Endothelial cell of umbilical vein (primary cell): ENCODE measurements around the gene ZNF557. TPM values are rescaled to one million over a fixed set of nuclear protein-coding genes. Genes with fewer than 3 reads are reported as not detected.

Source experiments
- BruUV-seq: library from RNA; stranded (reverse); fragments of 400-500 nt; replicated peaks from 2 replicates; lab custom pipeline; 2021; lab: Mats Ljungman, UMichigan
- CTCF ChIA-PET: fragments of 300-600, 350-600 bp; sonication (Branson Sonifier 250); formaldehyde crosslinking; loops from one replicate; lab custom pipeline; 2021; ENCODE audit warnings: antibody characterized with exemption, inconsistent platforms; lab: Charles Lee
- POLR2A ChIA-PET: fragments of 300-600, 350-600 bp; sonication (Branson Sonifier 250); formaldehyde crosslinking; loops from one replicate; lab custom pipeline; 2021; ENCODE audit warnings: antibody characterized with exemption, inconsistent platforms; lab: Charles Lee
- DNase-seq: peaks from one replicate; pipeline ENCODE4 v3.0.0-alpha.2; 2011; ENCODE audit warnings: low read depth, low spot score
- FAIRE-seq: peaks from 2 replicates; lab custom pipeline; 2011; peaks lifted over from hg19 to GRCh38; lab: Jason Lieb, UNC
- H2AFZ ChIP-seq: 2 replicates; pipeline ENCODE4 v1.6.0; 2012; ENCODE audit warnings: low read depth, low read length, control low read depth, inconsistent platforms
- H3K27ac ChIP-seq: 2 replicates; pipeline ENCODE4 v1.5.1; 2011; ENCODE audit warnings: low read depth, mild to moderate bottlenecking, control low read depth, low read length, moderate library complexity; ENCODE audit not compliant: insufficient read depth
- H3K27me3 ChIP-seq, 2 experiments: 2 replicates each; pipeline versions ENCODE4 v1.6.0 to v1.6.1; 2011; ENCODE audit warnings: low read length in 2 of 2, mixed read lengths in 1 of 2; ENCODE audit not compliant: control insufficient read depth in 2 of 2, insufficient read depth in 2 of 2
- H3K36me3 ChIP-seq, 2 experiments: 2 replicates in 1 of 2; 3 replicates in 1 of 2; pipeline ENCODE4 v1.5.1; 2011; ENCODE audit warnings: low read length in 2 of 2, mild to moderate bottlenecking in 1 of 2, moderate library complexity in 1 of 2; ENCODE audit not compliant: control insufficient read depth in 2 of 2, insufficient read depth in 2 of 2; ENCODE audit errors: extremely low read depth in 1 of 2
- H3K4me1 ChIP-seq: 3 replicates; pipeline ENCODE4 v1.5.1; 2011; ENCODE audit warnings: mild to moderate bottlenecking, low read length; ENCODE audit not compliant: control insufficient read depth, insufficient read depth; ENCODE audit errors: extremely low read depth
- H3K4me2 ChIP-seq: 2 replicates; pipeline ENCODE4 v1.6.1; 2011; ENCODE audit warnings: low read length, control low read depth, mixed read lengths; ENCODE audit not compliant: insufficient read depth
- H3K4me3 ChIP-seq, 3 experiments: fragments of 200-600 bp in 1 of 3; sonication (generic), shearing (Covaris generic) in 1 of 3; replicated peaks in 1 of 3; 2 replicates each; pipeline ENCODE4 v1.5.1; 2011 to 2016; ENCODE audit warnings: control low read depth in 3 of 3, low read length in 3 of 3, mild to moderate bottlenecking in 2 of 3, inconsistent platforms in 1 of 3, low read depth in 1 of 3, moderate library complexity in 1 of 3; ENCODE audit not compliant: insufficient read depth in 1 of 3
- H3K79me2 ChIP-seq: 2 replicates; pipeline ENCODE4 v1.6.0; 2012; ENCODE audit warnings: low read length, inconsistent platforms; ENCODE audit not compliant: control insufficient read depth, insufficient read depth
- H3K9ac ChIP-seq: replicated peaks from 2 replicates; pipeline ENCODE3; 2011; ENCODE audit warnings: low read length, control low read depth; ENCODE audit not compliant: insufficient read depth; ENCODE audit errors: extremely low read depth
- H3K9me1 ChIP-seq: replicated peaks from 3 replicates; pipeline ENCODE4 v1.6.0; 2011; ENCODE audit warnings: mild to moderate bottlenecking, low read length; ENCODE audit not compliant: control insufficient read depth, insufficient read depth; ENCODE audit errors: extremely low read depth
- H3K9me3 ChIP-seq: replicated peaks from 2 replicates; pipeline ENCODE4 v1.5.1; 2012; ENCODE audit warnings: low read length, inconsistent platforms; ENCODE audit not compliant: control insufficient read depth, insufficient read depth
- H4K20me1 ChIP-seq: replicated peaks from 2 replicates; pipeline ENCODE3; 2011; ENCODE audit warnings: mild to moderate bottlenecking, low read length; ENCODE audit not compliant: control insufficient read depth, insufficient read depth; ENCODE audit errors: extremely low read depth
- CTCF ChIP-seq, 2 donors: IDR thresholded peaks; 1 replicate in 1 of 2; 2 replicates in 1 of 2; pipeline ENCODE4 v1.5.1; 2011; ENCODE audit warnings: low read length in 2 of 2, mild to moderate bottlenecking in 2 of 2, moderate library complexity in 2 of 2, control low read depth in 1 of 2, inconsistent platforms in 1 of 2, low read depth in 1 of 2; ENCODE audit not compliant: insufficient read depth in 1 of 2; ENCODE audit errors: extremely low read depth in 1 of 2
- EZH2 ChIP-seq: IDR thresholded peaks from 2 replicates; pipeline ENCODE4 v1.6.1; 2012; ENCODE audit warnings: borderline replicate concordance, low read depth, mild to moderate bottlenecking, moderate library complexity, low read length, inconsistent platforms; ENCODE audit not compliant: severe bottlenecking
- FOS ChIP-seq: IDR thresholded peaks from 2 replicates; pipeline ENCODE4 v1.6.1; 2011; ENCODE audit warnings: mild to moderate bottlenecking, low read length, moderate library complexity, borderline replicate concordance; ENCODE audit not compliant: insufficient read depth
- GATA2 ChIP-seq: IDR thresholded peaks from 2 replicates; pipeline ENCODE4 v1.7.0; 2011; ENCODE audit warnings: low read depth, mild to moderate bottlenecking, moderate library complexity, mixed read lengths, low read length; ENCODE audit not compliant: insufficient read length, insufficient read depth
- JUN ChIP-seq: IDR thresholded peaks from 2 replicates; pipeline ENCODE4 v1.6.1; 2011; ENCODE audit warnings: borderline replicate concordance, low read depth; ENCODE audit not compliant: insufficient read length, insufficient read depth
- MAX ChIP-seq: IDR thresholded peaks from 2 replicates; pipeline ENCODE4 v1.6.1; 2011; ENCODE audit not compliant: insufficient read depth, insufficient read length
- MYC ChIP-seq: IDR thresholded peaks from one replicate; pipeline ENCODE4 v1.6.1; 2011; ENCODE audit warnings: mild to moderate bottlenecking, low read depth, low read length
- POLR2A ChIP-seq: IDR thresholded peaks from 2 replicates; pipeline ENCODE4 v1.6.1; 2012; ENCODE audit warnings: low read depth, mild to moderate bottlenecking, control low read depth, low read length
- POLR2AphosphoS5 ChIP-seq: IDR thresholded peaks from 2 replicates; pipeline ENCODE4 v1.6.1; 2012; ENCODE audit warnings: low read depth, mild to moderate bottlenecking, control low read depth, low read length, moderate library complexity; ENCODE audit not compliant: insufficient read depth
- dilution Hi-C: fragments of 300-500 bp; cut with MboI; formaldehyde crosslinking; loops from one replicate; pipeline ENCODE4 v1.15.0; 2019; ENCODE audit warnings: low sequenced_read_pairs; ENCODE audit not compliant: extremely low pct_ligation_motif_present
- intact Hi-C: fragments of 100-400 bp; cut with micrococcal nuclease; formaldehyde crosslinking; loops from one replicate; pipeline ENCODE4 v1.10.0; 2022
- polyA plus RNA-seq, 4 experiments: library from polyadenylated mRNA; depleted of rRNA in 3 of 4; stranded (reverse) in 3 of 4; unstranded in 1 of 4; fragments of >200 nt; gene quantifications; 2 replicates each; pipeline versions ENCODE4 v1.2.1 to v1.2.3, GENCODE V29; 2011 to 2012; ENCODE audit warnings: missing spikeins in 1 of 4
- total RNA-seq: library from RNA; stranded (reverse); gene quantifications from 2 replicates; pipeline ENCODE4 v1.2.3, GENCODE V29; 2021

ZNF557 gene
- total and polyA plus RNA-seq, 2 donors (not counting 3 experiments of a cell fraction or from before 2014, with no cell fraction given), result 1.9 to 8.0 TPM

GRCh38 chr19:7063339-7063738 lies 6.2 kb upstream of the ZNF557 start:
- Histone ChIP-seq H2AFZ (no peak overlapping the region), H3K27me3 (no peaks in the 10 kb centered on the region), H3K4me3 (no peak overlapping the region), H3K27ac (no peak overlapping the region), H3K36me3 (no peaks in the 10 kb centered on the region), H3K4me1 (no peaks in the 10 kb centered on the region), H3K9me1 (no peaks in the 10 kb centered on the region), H3K4me2 (no peak overlapping the region), H3K79me2 (no peaks in the 10 kb centered on the region), H4K20me1 (no peaks in the 10 kb centered on the region), H3K9me3 (no peaks in the 10 kb centered on the region), H3K9ac (no peak overlapping the region)
- intact Hi-C loops (no loop called here), dilution Hi-C loops (no loop called here)
- TF ChIP-seq CTCF (IDR thresholded peaks at IDR 0.05; ENCODE audit: extremely low read depth in 1 of 2, insufficient read depth in 1 of 2, low read depth in 1 of 2, low read length in 2 of 2) (no peak), MYC (no peak), EZH2 (no peak)
- DNase-seq (no peak), FAIRE-seq (no peak)
- ChIA-PET POLR2A (no interaction called here), CTCF (interaction anchor here (0.9 kb wide), 1 partner anchor 121 kb away, joined by 3 read pairs; no protein-coding TSS in a partner anchor)
- no TSS peak for BruUV-seq

GRCh38 chr19:7063764-7064418 lies 5.6 kb upstream of the ZNF557 start:
- Histone ChIP-seq H3K27me3 (no peaks in the 10 kb centered on the region), H3K4me2 (no peak overlapping the region), H3K9me1 (no peaks in the 10 kb centered on the region), H2AFZ (no peak overlapping the region), H4K20me1 (no peaks in the 10 kb centered on the region), H3K36me3 (no peaks in the 10 kb centered on the region), H3K79me2 (no peaks in the 10 kb centered on the region), H3K4me3 (no peak overlapping the region), H3K27ac (no peak overlapping the region), H3K9me3 (no peaks in the 10 kb centered on the region), H3K4me1 (no peaks in the 10 kb centered on the region), H3K9ac (no peak overlapping the region)
- TF ChIP-seq MAX, result no peak
- TF ChIP-seq MYC, result no peak
- TF ChIP-seq JUN, result no peak
- TF ChIP-seq EZH2, result no peak
- TF ChIP-seq POLR2A, result no peak
- no peak for TF ChIP-seq FOS
- no peak for TF ChIP-seq GATA2
- no peak for TF ChIP-seq POLR2AphosphoS5
- no peak for TF ChIP-seq CTCF (IDR thresholded peaks at IDR 0.05; ENCODE audit: extremely low read depth in 1 of 2, insufficient read depth in 1 of 2, low read depth in 1 of 2, low read length in 2 of 2)
- dilution Hi-C loops, result no loop called here
- ChIA-PET POLR2A (no interaction called here), CTCF (interaction anchor here (0.9 kb wide), 1 partner anchor 121 kb away, joined by 3 read pairs; no protein-coding TSS in a partner anchor)
- intact Hi-C loops, result no loop called here
- DNase-seq, result no peak
- no peak for FAIRE-seq
- no TSS peak for BruUV-seq
